Activated B cell treated with CpG ODN at 0.5 μM for 24 hours (primary cell): ENCODE data around the gene TMED5. TPM values are rescaled to one million over a fixed set of nuclear protein-coding genes. Genes with fewer than 3 reads are reported as not detected.

Source experiments
- ATAC-seq: fragments of 200-7000 bp; cut with Tn5 transposase; one replicate; pipeline ENCODE4 v1.10.0; 2021; ENCODE audit warnings: low read depth, mild to moderate bottlenecking, moderate library complexity
- CTCF ChIA-PET: fragments of 350-600 bp; sonication (Branson Sonifier 250); formaldehyde crosslinking; loops from one replicate; lab custom pipeline; 2021; ENCODE audit warnings: antibody characterized with exemption; lab: Charles Lee
- POLR2A ChIA-PET: fragments of 350-600 bp; sonication (Branson Sonifier 250); formaldehyde crosslinking; loops from one replicate; lab custom pipeline; 2021; ENCODE audit warnings: antibody characterized with exemption; lab: Charles Lee
- DNase-seq: peaks from one replicate; pipeline ENCODE4 v3.0.0; 2022
- H3K27ac Mint-ChIP-seq: one replicate; pipeline ENCODE4 v1.8.0; 2020; ENCODE audit warnings: mixed read lengths
- H3K27me3 Mint-ChIP-seq: one replicate; pipeline ENCODE4 v1.8.0; 2021; ENCODE audit warnings: mixed read lengths
- H3K36me3 Mint-ChIP-seq: one replicate; pipeline ENCODE4 v1.8.0; 2021; ENCODE audit warnings: low read depth, mixed read lengths
- H3K4me1 Mint-ChIP-seq: one replicate; pipeline ENCODE4 v1.8.0; 2021; ENCODE audit warnings: mixed read lengths
- H3K4me3 Mint-ChIP-seq: one replicate; pipeline ENCODE4 v1.8.0; 2020; ENCODE audit warnings: mild to moderate bottlenecking, mixed read lengths
- H3K9me3 Mint-ChIP-seq: one replicate; pipeline ENCODE4 v1.8.0; 2020; ENCODE audit warnings: mixed read lengths
- CTCF ChIP-seq: fragments of 200-600 bp; IDR thresholded peaks from one replicate; pipeline ENCODE4 v1.8.0; 2022; ENCODE audit warnings: antibody characterized with exemption, mild to moderate bottlenecking
- intact Hi-C: fragments of 100-400 bp; cut with micrococcal nuclease; formaldehyde crosslinking; loops from one replicate; pipeline ENCODE4 v1.15.1; 2024
- total RNA-seq: library from RNA; stranded (reverse); gene quantifications from 2 replicates; pipeline ENCODE4 v1.2.3, GENCODE V29; 2022

The TMED5 gene
- total RNA-seq, 1 donor from 2014 or later: 42.3 TPM

GRCh38 chr1:93113127-93113526 lies 67.1 kb downstream of the TMED5 start:
- Mint-ChIP-seq H3K4me3 (no peak overlapping the region), H3K36me3 (peaks cover 66% of the 10 kb centered on the region)

GRCh38 chr1:93111561-93111960 lies 68.7 kb downstream of the TMED5 start:
- ChIA-PET CTCF (no interaction called here), POLR2A (no interaction called here)
- H3K4me3 Mint-ChIP-seq: no peak overlapping the region
- peaks cover 9% of the 10 kb centered on the region for H3K9me3 Mint-ChIP-seq
- DNase-seq: no peak
- intact Hi-C loops: no loop called here
- no peak for TF ChIP-seq CTCF
- peaks cover 28% of the 10 kb centered on the region for H3K4me1 Mint-ChIP-seq
- H3K36me3 Mint-ChIP-seq: peaks cover 69% of the 10 kb centered on the region
- H3K27ac Mint-ChIP-seq: no peak overlapping the region
- ATAC-seq: no peak
- no peaks in the 10 kb centered on the region for H3K27me3 Mint-ChIP-seq

More at GRCh38 chr1:93113127-93113526, 67.1 kb downstream of the TMED5 start:
- ChIA-PET POLR2A (no interaction called here), CTCF (no interaction called here)
- no peak for ATAC-seq
- no peak overlapping the region for H3K27ac Mint-ChIP-seq
- peaks cover 6% of the 10 kb centered on the region for H3K9me3 Mint-ChIP-seq
- peaks cover 28% of the 10 kb centered on the region for H3K4me1 Mint-ChIP-seq
- no peaks in the 10 kb centered on the region for H3K27me3 Mint-ChIP-seq
- intact Hi-C loops: no loop called here
- TF ChIP-seq CTCF: no peak
- no peak for DNase-seq

GRCh38 chr1:93111065-93111464 lies 69.1 kb downstream of the TMED5 start:
- H3K4me3 Mint-ChIP-seq: no peak overlapping the region
- peaks cover 67% of the 10 kb centered on the region for H3K36me3 Mint-ChIP-seq
- H3K27me3 Mint-ChIP-seq: no peaks in the 10 kb centered on the region
- no peak for DNase-seq
- H3K27ac Mint-ChIP-seq: no peak overlapping the region
- TF ChIP-seq CTCF: no peak
- intact Hi-C loops: no loop called here
- POLR2A ChIA-PET: no interaction called here
- peaks cover 28% of the 10 kb centered on the region for H3K4me1 Mint-ChIP-seq
- no peak for ATAC-seq
- CTCF ChIA-PET: no interaction called here
- H3K9me3 Mint-ChIP-seq: peaks cover 9% of the 10 kb centered on the region

- ChIA-PET POLR2A (interaction anchor here (0.7 kb wide), 1 partner anchor 48 kb away, joined by 4 read pairs; no protein-coding TSS in a partner anchor), CTCF (no interaction called here)
- Mint-ChIP-seq H3K27me3 (no peaks in the 10 kb centered on the region), H3K4me3 (no peak overlapping the region), H3K4me1 (peaks cover 35% of the 10 kb centered on the region), H3K36me3 (peaks cover 69% of the 10 kb centered on the region), H3K9me3 (peaks cover 9% of the 10 kb centered on the region), H3K27ac (no peak overlapping the region)
- intact Hi-C loops: no loop called here
- no peak for TF ChIP-seq CTCF
- ATAC-seq: no peak
- no peak for DNase-seq
Observed at GRCh38 chr1:93109578-93109977, 70.6 kb downstream of the TMED5 start.

- peaks cover 70% of the 10 kb centered on the region for H3K36me3 Mint-ChIP-seq
Observed at GRCh38 chr1:93108335-93108734, 71.9 kb downstream of the TMED5 start.

More at GRCh38 chr1:93108335-93108734, 71.9 kb downstream of the TMED5 start:
- no peak for ATAC-seq
- POLR2A ChIA-PET: no interaction called here
- H3K4me3 Mint-ChIP-seq: no peak overlapping the region
- no peak overlapping the region for H3K27ac Mint-ChIP-seq
- CTCF ChIA-PET: no interaction called here
- no peaks in the 10 kb centered on the region for H3K27me3 Mint-ChIP-seq
- peaks cover 38% of the 10 kb centered on the region for H3K4me1 Mint-ChIP-seq
- intact Hi-C loops: no loop called here
- no peak for DNase-seq
- no peak for TF ChIP-seq CTCF
- peaks cover 9% of the 10 kb centered on the region for H3K9me3 Mint-ChIP-seq
